Mucosa of descending colon (tissue), 3 donors: ENCODE results near the gene DSG1. TPM values are rescaled to one million over a fixed set of nuclear protein-coding genes. Genes with fewer than 3 reads are reported as not detected.

Experiments used
- ATAC-seq: fragments of 200-7000 bp; cut with Tn5 transposase; one replicate; pipeline ENCODE4 v1.9.1; 2020; ENCODE audit warnings: mild to moderate bottlenecking, moderate library complexity
- DNase-seq, 3 donors: peaks; one replicate each; pipeline ENCODE4 v3.0.0-alpha.2; 2020
- H3K36me3 ChIP-seq: fragments of 200-600 bp; one replicate; pipeline ENCODE4 v1.8.0; 2021; ENCODE audit warnings: low read depth, mild to moderate bottlenecking
- H3K4me1 ChIP-seq: fragments of 200-600 bp; one replicate; pipeline ENCODE4 v1.8.0; 2021; ENCODE audit warnings: low read depth, mild to moderate bottlenecking
- H3K4me3 ChIP-seq: fragments of 200-600 bp; one replicate; pipeline ENCODE4 v1.8.0; 2021; ENCODE audit warnings: mild to moderate bottlenecking
- H3K9me3 ChIP-seq: fragments of 200-600 bp; one replicate; pipeline ENCODE4 v1.8.0; 2021; ENCODE audit warnings: mild to moderate bottlenecking
- CTCF ChIP-seq: fragments of 200-600 bp; IDR thresholded peaks from one replicate; pipeline ENCODE4 v1.8.0; 2022; ENCODE audit warnings: antibody characterized with exemption, mild to moderate bottlenecking
- intact Hi-C, 2 donors: fragments of 100-400 bp; cut with DNase I in 1 of 2; cut with micrococcal nuclease in 1 of 2; formaldehyde crosslinking; loops; one replicate each; pipeline versions ENCODE4 v1.11.0 to v1.11.1; 2022; cut with DNase I, micrococcal nuclease
- total RNA-seq, 3 donors: library from RNA; stranded (reverse); fragmentation: NEBNext Ultra II Directional in 2 of 3; extraction: Animal tissue kit (Norgen Biotek cat#: 25700) in 2 of 3; gene quantifications; one replicate each; pipeline versions ENCODE4 v1.2.1 to v1.2.4, GENCODE V29; 2021 to 2023
- donor health status: DM: no; HTN: no; CAD: no; lungs with moderate emphysema.
- donor health status: DM: no; HTN: no; CAD: no.
- donor health status: DM: no; HTN: yes; CAD: no.

Gene DSG1
- total RNA-seq, 3 donors from 2014 or later, result not detected

GRCh38 chr18:31376477-31376876 is 58.5 kb downstream of the DSG1 start, which contains the start of gene DSG4:
DSG4 (plus strand) TSS chr18:31376777; CDS start chr18:31376912, 135 bp downstream.
- intact Hi-C loops, result no loop called here
- Histone ChIP-seq H3K36me3 (no peaks in the 10 kb centered on the region), H3K9me3 (no peaks in the 10 kb centered on the region), H3K4me3 (no peak within 1 kb of the TSS), H3K4me1 (no peaks in the 10 kb centered on the region)
- no peak for TF ChIP-seq CTCF
- ATAC-seq (no peak), DNase-seq (no peak)

- Histone ChIP-seq H3K4me1 (no peaks in the 10 kb centered on the region), H3K9me3 (no peaks in the 10 kb centered on the region), H3K36me3 (no peaks in the 10 kb centered on the region), H3K4me3 (no peak overlapping the region)
- ATAC-seq (no peak), DNase-seq (no peak)
- no peak for TF ChIP-seq CTCF
- intact Hi-C loops, result no loop called here
Measured at GRCh38 chr18:31380912-31381311, 63.0 kb downstream of the DSG1 start.

GRCh38 chr18:31382107-31382506 is 64.1 kb downstream of the DSG1 start:
- intact Hi-C loops, result no loop called here
- TF ChIP-seq CTCF, result no peak
- ATAC-seq (no peak), DNase-seq (no peak)
- no peaks in the 10 kb centered on the region for H3K4me1 ChIP-seq
- H3K4me3 ChIP-seq, result no peak overlapping the region
- no peaks in the 10 kb centered on the region for H3K9me3 ChIP-seq
- no peaks in the 10 kb centered on the region for H3K36me3 ChIP-seq

GRCh38 chr18:31386741-31387140 is 68.8 kb downstream of the DSG1 start:
- Histone ChIP-seq H3K36me3 (no peaks in the 10 kb centered on the region), H3K4me1 (no peaks in the 10 kb centered on the region), H3K4me3 (no peak overlapping the region), H3K9me3 (no peaks in the 10 kb centered on the region)
- no peak for TF ChIP-seq CTCF
- intact Hi-C loops, result no loop called here
- ATAC-seq (no peak), DNase-seq (no peak)

- no peaks in the 10 kb centered on the region for H3K36me3 ChIP-seq
- no peak for ATAC-seq
- intact Hi-C loops, result no loop called here
- DNase-seq, result no peak
- H3K4me1 ChIP-seq, result peaks cover 3% of the 10 kb centered on the region
- TF ChIP-seq CTCF, result no peak
- H3K9me3 ChIP-seq, result no peaks in the 10 kb centered on the region
- H3K4me3 ChIP-seq, result no peak overlapping the region
Measured at GRCh38 chr18:31393286-31393685, 75.3 kb downstream of the DSG1 start.
